PFSK-1 (cell line): Measurements from ENCODE around the gene KDM2B.

ENCODE experiments used
- FOXP2 ChIP-seq: optimal IDR thresholded peaks from 2 replicates; pipeline ENCODE3; 2011; ENCODE audit warnings: borderline replicate concordance, control low read depth, inconsistent platforms; ENCODE audit not compliant: insufficient read depth; ENCODE audit errors: extremely low read length, extremely low read depth
- POLR2AphosphoS5 ChIP-seq: IDR thresholded peaks from 2 replicates; pipeline ENCODE4 v1.6.1; 2012; ENCODE audit warnings: low read depth, mild to moderate bottlenecking, control low read depth, low read length, moderate library complexity
- SIN3A ChIP-seq: IDR thresholded peaks from 2 replicates; pipeline ENCODE4 v1.6.1; 2012; ENCODE audit warnings: mild to moderate bottlenecking, low read length, moderate library complexity, borderline replicate concordance; ENCODE audit not compliant: insufficient read depth
- TAF1 ChIP-seq: IDR thresholded peaks from 2 replicates; pipeline ENCODE4 v1.6.1; 2012; ENCODE audit warnings: low read length, control low read depth, borderline replicate concordance; ENCODE audit not compliant: insufficient read depth
- TF ChIP-seq, protein P1 (sequence below), 2 experiments: IDR thresholded peaks; 2 replicates each; pipeline versions ENCODE4 v1.6.1 to v1.8.0; 2011 to 2012; ENCODE audit warnings: low read depth in 2 of 2, low read length in 2 of 2, control low read depth in 1 of 2, inconsistent platforms in 1 of 2, mild to moderate bottlenecking in 1 of 2, moderate library complexity in 1 of 2; ENCODE audit not compliant: insufficient read depth in 1 of 2

DNA sequence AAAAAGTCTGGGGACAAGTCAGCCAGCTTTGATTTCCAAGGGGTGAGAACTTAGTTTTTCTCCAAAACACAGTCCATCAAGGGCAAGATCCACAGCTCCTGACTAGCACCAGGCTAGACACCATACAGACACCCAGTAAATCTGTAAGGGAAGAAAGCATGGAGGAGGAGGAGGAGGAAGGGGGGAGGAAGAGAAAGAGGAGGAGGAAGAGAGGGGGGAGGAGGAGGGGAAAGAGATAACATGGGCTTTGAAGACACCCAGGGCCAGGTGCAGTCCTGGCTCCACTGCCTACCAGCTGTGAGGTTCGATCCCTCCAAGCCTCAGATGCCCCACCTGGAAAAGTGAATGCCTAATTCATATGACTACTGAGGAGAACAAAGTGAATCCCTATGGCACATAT is 18.3 kb downstream of the KDM2B start:
- TF ChIP-seq POLR2AphosphoS5: no peak
- TF ChIP-seq SIN3A: no peak
- TF ChIP-seq, protein P1, sequence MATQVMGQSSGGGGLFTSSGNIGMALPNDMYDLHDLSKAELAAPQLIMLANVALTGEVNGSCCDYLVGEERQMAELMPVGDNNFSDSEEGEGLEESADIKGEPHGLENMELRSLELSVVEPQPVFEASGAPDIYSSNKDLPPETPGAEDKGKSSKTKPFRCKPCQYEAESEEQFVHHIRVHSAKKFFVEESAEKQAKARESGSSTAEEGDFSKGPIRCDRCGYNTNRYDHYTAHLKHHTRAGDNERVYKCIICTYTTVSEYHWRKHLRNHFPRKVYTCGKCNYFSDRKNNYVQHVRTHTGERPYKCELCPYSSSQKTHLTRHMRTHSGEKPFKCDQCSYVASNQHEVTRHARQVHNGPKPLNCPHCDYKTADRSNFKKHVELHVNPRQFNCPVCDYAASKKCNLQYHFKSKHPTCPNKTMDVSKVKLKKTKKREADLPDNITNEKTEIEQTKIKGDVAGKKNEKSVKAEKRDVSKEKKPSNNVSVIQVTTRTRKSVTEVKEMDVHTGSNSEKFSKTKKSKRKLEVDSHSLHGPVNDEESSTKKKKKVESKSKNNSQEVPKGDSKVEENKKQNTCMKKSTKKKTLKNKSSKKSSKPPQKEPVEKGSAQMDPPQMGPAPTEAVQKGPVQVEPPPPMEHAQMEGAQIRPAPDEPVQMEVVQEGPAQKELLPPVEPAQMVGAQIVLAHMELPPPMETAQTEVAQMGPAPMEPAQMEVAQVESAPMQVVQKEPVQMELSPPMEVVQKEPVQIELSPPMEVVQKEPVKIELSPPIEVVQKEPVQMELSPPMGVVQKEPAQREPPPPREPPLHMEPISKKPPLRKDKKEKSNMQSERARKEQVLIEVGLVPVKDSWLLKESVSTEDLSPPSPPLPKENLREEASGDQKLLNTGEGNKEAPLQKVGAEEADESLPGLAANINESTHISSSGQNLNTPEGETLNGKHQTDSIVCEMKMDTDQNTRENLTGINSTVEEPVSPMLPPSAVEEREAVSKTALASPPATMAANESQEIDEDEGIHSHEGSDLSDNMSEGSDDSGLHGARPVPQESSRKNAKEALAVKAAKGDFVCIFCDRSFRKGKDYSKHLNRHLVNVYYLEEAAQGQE (IDR thresholded peaks at IDR 0.05; ENCODE audit: insufficient read depth in 1 of 2, low read depth in 2 of 2, low read length in 2 of 2): no peak
- no peak for TF ChIP-seq TAF1
- no peak for TF ChIP-seq FOXP2
